GM21786 (cell line): ENCODE measurements around the gene IL18R1.
"Not testable (repeated sequence)": the region's sequence is repeated elsewhere in the genome, so short reads cannot be mapped to it uniquely, and the experiment has no call there.

Experiments
- ATAC-seq: cut with Tn5 transposase; IDR thresholded peaks from one replicate; pipeline ENCODE4 v1.9.1; 2021; ENCODE audit not compliant: unreplicated experiment

Gene IL18R1

GRCh38 chr2:102355526-102356380, at the start of gene IL18R1:
IL18R1 (plus strand) TSS chr2:102355796; CDS start chr2:102362661, 6,865 bp downstream.
- ATAC-seq = peak; percentile 84

- no peak for ATAC-seq
These were observed 49.5 kb upstream of the IL18R1 start for GRCh38 chr2:102306125-102306524.

- ATAC-seq = no peak
These were observed 44.5 kb upstream of the IL18R1 start, which contains the start of gene IL1RL1 for GRCh38 chr2:102310964-102311640. IL1RL1 (plus strand) TSS chr2:102311563; CDS start chr2:102338265, 26,702 bp downstream.

- ATAC-seq = no peak
These were observed 42.6 kb upstream of the IL18R1 start for GRCh38 chr2:102313025-102313424.

GRCh38 chr2:102313471-102313870, 42.1 kb upstream of the IL18R1 start:
- no peak for ATAC-seq

- ATAC-seq = no peak
These were observed 41.6 kb upstream of the IL18R1 start for GRCh38 chr2:102313950-102314349.

- no peak for ATAC-seq
These were observed 39.7 kb upstream of the IL18R1 start for GRCh38 chr2:102315921-102316320.

GRCh38 chr2:102317715-102318114, 37.9 kb upstream of the IL18R1 start:
- ATAC-seq = no peak

- ATAC-seq = no peak
These were observed 37.2 kb upstream of the IL18R1 start for GRCh38 chr2:102318437-102318836.

- ATAC-seq = no peak
These were observed 33.5 kb upstream of the IL18R1 start for GRCh38 chr2:102321941-102322719.

GRCh38 chr2:102324914-102325313, 30.7 kb upstream of the IL18R1 start:
- not testable (repeated sequence) for ATAC-seq

- ATAC-seq = no peak
These were observed 24.1 kb upstream of the IL18R1 start for GRCh38 chr2:102331311-102331980.

GRCh38 chr2:102334486-102334885, 21.1 kb upstream of the IL18R1 start:
- no peak for ATAC-seq

- no peak for ATAC-seq
These were observed 19.7 kb upstream of the IL18R1 start for GRCh38 chr2:102335871-102336366.

GRCh38 chr2:102336502-102336945, 19.1 kb upstream of the IL18R1 start:
- ATAC-seq = no peak

- no peak for ATAC-seq
These were observed 18.6 kb upstream of the IL18R1 start for GRCh38 chr2:102337012-102337411.

GRCh38 chr2:102337481-102338386, 17.9 kb upstream of the IL18R1 start:
- no peak for ATAC-seq

GRCh38 chr2:102340778-102341177, 14.8 kb upstream of the IL18R1 start:
- ATAC-seq = no peak

GRCh38 chr2:102342888-102343287, 12.7 kb upstream of the IL18R1 start:
- ATAC-seq = no peak
